Cardiac muscle cell (in vitro differentiated cells and primary cell): Measurements from ENCODE around the gene APOH. TPM values are rescaled to one million over a fixed set of nuclear protein-coding genes. Genes with fewer than 3 reads are reported as not detected.

Experiments used
- DNase-seq, 2 donors: peaks; one replicate each; pipeline versions ENCODE4 v3.0.0 to v3.0.0-alpha.2; 2010 to 2017; ENCODE audit warnings: low read depth in 1 of 2, low spot score in 1 of 2
- H3K27ac ChIP-seq: fragments of 200-600 bp; sonication (generic); 2 replicates; pipeline ENCODE4 v1.5.1; 2016
- H3K27me3 ChIP-seq: fragments of 200-600 bp; sonication (generic); 2 replicates; pipeline ENCODE4 v1.6.0; 2016; ENCODE audit warnings: control low read depth
- H3K36me3 ChIP-seq: fragments of 200-600 bp; sonication (generic); 2 replicates; pipeline ENCODE4 v1.5.1; 2016; ENCODE audit warnings: control low read depth
- H3K4me1 ChIP-seq: fragments of 200-600 bp; sonication (generic); 2 replicates; pipeline ENCODE4 v1.8.1; 2017; ENCODE audit warnings: low read depth, mild to moderate bottlenecking, mixed run types
- H3K4me3 ChIP-seq: fragments of 200-600 bp; sonication (generic); 2 replicates; pipeline ENCODE4 v1.5.1; 2016; ENCODE audit warnings: mild to moderate bottlenecking
- H3K9me3 ChIP-seq: fragments of 200-600 bp; sonication (generic); 2 replicates; pipeline ENCODE4 v1.5.1; 2017; ENCODE audit warnings: low read depth, mild to moderate bottlenecking, control low read depth
- polyA plus RNA-seq: library from polyadenylated mRNA; unstranded; fragments of >200 nt; fragmentation: Nextera tagmentation; extraction: Ambion mirVana; gene quantifications from 2 replicates; pipeline ENCODE4 v1.2.1, GENCODE V29; 2016
- total RNA-seq: library from RNA; depleted of rRNA; stranded (reverse); fragments of >200 nt; gene quantifications from 2 replicates; pipeline ENCODE4 v1.2.3, GENCODE V29; 2016
- TF ChIP-seq, protein P1 (sequence below): IDR thresholded peaks from 2 replicates; pipeline ENCODE4 v1.5.1; 2012; ENCODE audit warnings: low read depth, mild to moderate bottlenecking, low read length

Gene APOH
- total and polyA plus RNA-seq, 2 experiments from 2014 or later, result not detected

DNA sequence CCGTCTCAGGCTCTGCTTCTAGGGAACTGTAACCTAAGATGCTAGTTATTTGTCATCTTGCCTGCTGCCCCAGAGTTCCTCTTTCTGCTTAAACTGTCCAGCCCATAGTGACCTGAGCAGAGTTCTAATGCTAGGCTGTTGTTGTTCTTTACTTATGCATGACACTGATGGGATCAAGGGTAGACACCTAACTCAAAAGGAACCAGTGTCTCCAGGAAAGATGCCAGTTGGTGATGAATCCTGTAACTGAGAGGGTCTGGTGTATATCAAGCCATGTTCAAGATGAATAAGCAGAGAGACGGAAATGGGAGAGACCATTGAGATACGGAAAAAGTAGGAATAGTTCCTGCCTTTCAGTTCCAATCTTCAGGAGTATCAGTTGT, 13.7 kb downstream of the APOH start:
- Histone ChIP-seq H3K36me3 (no peaks in the 10 kb centered on the region), H3K4me3 (no peak overlapping the region), H3K27me3 (no peaks in the 10 kb centered on the region), H3K4me1 (no peaks in the 10 kb centered on the region), H3K27ac (no peak overlapping the region), H3K9me3 (no peaks in the 10 kb centered on the region)
- TF ChIP-seq, protein P1, sequence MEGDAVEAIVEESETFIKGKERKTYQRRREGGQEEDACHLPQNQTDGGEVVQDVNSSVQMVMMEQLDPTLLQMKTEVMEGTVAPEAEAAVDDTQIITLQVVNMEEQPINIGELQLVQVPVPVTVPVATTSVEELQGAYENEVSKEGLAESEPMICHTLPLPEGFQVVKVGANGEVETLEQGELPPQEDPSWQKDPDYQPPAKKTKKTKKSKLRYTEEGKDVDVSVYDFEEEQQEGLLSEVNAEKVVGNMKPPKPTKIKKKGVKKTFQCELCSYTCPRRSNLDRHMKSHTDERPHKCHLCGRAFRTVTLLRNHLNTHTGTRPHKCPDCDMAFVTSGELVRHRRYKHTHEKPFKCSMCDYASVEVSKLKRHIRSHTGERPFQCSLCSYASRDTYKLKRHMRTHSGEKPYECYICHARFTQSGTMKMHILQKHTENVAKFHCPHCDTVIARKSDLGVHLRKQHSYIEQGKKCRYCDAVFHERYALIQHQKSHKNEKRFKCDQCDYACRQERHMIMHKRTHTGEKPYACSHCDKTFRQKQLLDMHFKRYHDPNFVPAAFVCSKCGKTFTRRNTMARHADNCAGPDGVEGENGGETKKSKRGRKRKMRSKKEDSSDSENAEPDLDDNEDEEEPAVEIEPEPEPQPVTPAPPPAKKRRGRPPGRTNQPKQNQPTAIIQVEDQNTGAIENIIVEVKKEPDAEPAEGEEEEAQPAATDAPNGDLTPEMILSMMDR, result no peak
- DNase-seq, result no peak

DNA sequence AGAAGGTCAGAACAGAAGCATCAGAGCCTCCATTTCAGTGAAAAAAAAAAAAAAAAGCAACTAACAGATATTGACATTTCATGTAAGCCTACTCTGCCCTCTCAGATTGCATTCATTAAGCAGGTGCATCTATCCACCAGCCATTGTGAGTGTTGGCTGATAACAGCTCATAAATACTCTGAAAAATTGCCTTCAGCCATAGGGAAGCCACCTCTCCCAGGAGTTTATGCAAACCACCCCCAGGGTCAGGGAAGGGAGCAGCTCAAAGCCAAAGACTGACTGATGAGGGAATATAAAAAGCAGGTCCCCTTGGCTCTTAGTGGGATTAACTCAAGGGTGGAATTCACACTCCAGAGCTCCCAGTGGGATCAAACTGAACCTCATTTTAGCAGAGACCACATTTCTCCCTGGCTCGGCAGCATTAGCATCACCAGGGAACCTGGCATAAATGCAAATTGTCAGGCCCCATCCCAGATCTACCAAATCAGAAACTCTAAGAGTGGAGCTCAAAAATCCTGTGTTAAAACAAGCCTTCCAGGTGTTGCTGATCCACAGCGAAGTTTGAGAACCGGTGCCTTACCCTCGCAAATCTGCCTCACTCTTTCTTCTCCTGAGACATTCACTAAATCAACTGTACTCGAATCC, 14.2 kb downstream of the APOH start:
- Histone ChIP-seq H3K4me3 (no peak overlapping the region), H3K36me3 (no peaks in the 10 kb centered on the region), H3K27me3 (no peaks in the 10 kb centered on the region), H3K4me1 (no peaks in the 10 kb centered on the region), H3K9me3 (no peaks in the 10 kb centered on the region), H3K27ac (no peak overlapping the region)
- DNase-seq, result no peak
- TF ChIP-seq, protein P1, result no peak

DNA sequence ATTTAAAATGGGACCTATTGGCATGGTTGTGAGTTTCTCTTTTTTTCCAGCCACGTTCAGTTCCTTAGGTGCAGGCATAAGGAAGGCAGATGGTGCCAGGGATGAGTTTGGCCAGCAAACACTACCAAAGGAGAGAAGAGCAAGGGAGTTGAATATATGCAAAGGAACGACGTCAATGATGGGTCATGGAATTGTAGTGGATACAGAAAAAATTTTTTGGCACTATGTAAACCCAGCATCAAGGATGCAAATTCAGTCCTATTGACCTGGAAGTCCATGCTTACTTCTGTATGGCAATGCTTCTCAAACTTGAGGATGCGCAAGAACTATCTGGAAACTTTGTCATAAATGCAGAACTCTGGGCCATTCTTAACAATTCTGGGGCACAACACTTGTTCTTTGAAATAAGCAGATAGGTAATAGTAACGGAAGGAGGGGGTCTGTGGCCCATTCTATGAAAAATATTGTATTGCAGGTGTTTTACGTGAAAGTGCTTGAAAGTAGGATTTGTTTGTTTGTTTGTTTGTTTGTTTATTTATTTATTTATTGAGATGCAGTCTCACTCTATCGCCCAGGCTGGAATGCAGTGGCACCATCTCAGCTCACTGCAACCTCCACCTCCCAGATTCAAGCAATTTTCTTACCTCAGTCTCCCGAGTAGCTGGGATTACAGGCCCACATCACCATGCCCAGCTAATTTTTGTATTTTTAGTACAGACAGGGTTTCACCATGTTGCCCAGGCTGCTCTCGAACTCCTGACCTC, 18.0 kb downstream of the APOH start:
- Histone ChIP-seq H3K27me3 (no peaks in the 10 kb centered on the region), H3K4me1 (peaks cover 10% of the 10 kb centered on the region), H3K36me3 (no peaks in the 10 kb centered on the region), H3K9me3 (no peaks in the 10 kb centered on the region), H3K4me3 (no peak overlapping the region), H3K27ac (no peak overlapping the region)
- DNase-seq, result no peak
- TF ChIP-seq, protein P1, result no peak

DNA sequence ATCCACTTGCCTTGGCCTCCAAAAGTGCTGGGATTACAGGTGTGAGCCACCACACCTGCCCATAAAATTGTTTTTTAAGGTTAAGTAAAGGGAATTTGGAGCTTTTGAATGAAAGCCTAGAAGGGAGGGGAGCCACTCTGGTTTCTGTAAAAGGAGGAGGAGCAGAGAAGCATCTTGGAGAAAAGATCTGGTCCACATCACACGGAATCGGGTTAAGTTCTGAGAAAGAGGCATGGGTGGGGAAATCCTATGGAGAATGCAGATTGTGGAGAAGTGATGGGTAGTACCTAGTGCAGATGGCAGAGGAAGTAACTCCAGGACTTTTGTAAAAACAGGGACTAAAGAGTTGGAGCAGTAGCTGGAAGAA, 19.0 kb downstream of the APOH start:
- Histone ChIP-seq H3K27me3 (no peaks in the 10 kb centered on the region), H3K36me3 (no peaks in the 10 kb centered on the region), H3K9me3 (no peaks in the 10 kb centered on the region), H3K4me1 (peaks cover 10% of the 10 kb centered on the region), H3K27ac (no peak overlapping the region), H3K4me3 (no peak overlapping the region)
- TF ChIP-seq, protein P1, result no peak
- DNase-seq, result no peak

DNA sequence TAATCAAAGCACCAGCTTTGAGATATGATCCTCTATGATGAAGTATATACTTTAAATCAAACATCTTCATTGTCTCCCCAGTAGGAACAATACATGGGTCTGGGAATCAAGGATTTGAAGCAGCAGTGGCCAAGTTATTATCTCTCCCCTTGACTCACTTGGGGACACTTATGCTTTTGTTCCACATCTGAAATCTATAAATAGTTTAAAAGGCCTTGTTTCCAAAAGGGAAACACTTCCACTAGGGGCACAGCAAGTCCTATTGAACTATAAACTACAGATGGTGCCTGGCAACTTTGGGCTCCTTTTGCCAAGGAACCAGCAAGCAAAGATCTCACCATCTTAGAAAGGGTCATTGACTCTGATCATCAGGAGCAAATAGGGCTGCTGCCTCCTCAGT, 21.3 kb downstream of the APOH start:
- Histone ChIP-seq H3K27me3 (no peaks in the 10 kb centered on the region), H3K27ac (no peak overlapping the region), H3K4me3 (no peak overlapping the region), H3K36me3 (no peaks in the 10 kb centered on the region), H3K4me1 (peaks cover 10% of the 10 kb centered on the region), H3K9me3 (no peaks in the 10 kb centered on the region)
- no peak for DNase-seq
- TF ChIP-seq, protein P1, result no peak
